NCI-H187 (cell line): Measurements from ENCODE around the gene VDR.
"Not testable (repeated sequence)": the region's sequence is repeated elsewhere in the genome, so short reads cannot be mapped to it uniquely, and the experiment has no call there.

Experiments used
- DNase-seq, 2 experiments: peaks; one replicate each; lab custom pipeline; 2025; lab: John Stamatoyannopoulos, UW

The VDR gene

DNA sequence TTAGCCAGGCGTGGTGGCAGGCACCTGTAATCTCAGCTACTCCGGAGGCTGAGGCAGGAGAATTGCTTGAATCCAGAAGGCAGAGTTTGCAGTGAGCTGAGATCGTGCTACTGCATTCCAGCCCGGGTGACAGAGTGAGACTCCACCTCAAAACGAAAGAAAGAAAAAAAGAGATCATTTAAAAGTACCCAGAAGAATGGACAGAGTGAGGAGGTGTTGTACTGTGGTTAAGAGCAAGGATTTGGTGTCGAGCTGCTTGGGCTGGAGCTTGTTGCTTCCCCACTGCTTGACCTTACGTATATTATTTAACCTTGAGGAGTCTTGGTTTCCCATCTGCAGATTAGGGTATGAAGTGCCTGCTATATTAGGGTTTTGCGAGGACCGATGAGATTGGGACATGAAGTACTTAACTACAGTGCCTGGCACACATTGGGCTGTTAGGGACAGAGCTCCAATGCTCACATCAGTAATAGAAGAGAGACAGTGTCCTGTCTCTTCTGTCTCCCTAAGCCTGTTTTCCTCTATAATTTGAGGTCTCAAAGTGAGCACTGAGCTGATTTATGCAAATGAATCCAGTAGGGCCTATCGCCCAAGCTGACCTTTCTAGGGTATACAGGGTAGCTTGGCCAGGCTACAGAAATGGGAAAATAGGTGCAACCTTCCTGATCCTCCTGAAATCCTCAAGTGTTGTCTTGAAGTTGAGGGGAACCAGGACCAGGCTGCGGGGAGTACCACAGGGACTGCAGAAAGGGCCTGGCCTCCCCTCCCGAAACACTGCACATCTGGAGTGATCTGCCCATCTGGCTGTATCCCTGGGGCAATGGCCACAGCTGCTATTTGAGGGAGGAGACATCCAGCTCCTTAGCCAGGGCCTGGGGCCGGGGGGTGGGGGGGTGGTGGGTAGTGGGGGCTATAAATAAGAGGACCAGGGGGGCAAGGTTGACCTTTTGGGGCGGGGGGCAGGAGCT lies 76.5 kb downstream of the VDR start:
- DNase-seq: no peak

DNA sequence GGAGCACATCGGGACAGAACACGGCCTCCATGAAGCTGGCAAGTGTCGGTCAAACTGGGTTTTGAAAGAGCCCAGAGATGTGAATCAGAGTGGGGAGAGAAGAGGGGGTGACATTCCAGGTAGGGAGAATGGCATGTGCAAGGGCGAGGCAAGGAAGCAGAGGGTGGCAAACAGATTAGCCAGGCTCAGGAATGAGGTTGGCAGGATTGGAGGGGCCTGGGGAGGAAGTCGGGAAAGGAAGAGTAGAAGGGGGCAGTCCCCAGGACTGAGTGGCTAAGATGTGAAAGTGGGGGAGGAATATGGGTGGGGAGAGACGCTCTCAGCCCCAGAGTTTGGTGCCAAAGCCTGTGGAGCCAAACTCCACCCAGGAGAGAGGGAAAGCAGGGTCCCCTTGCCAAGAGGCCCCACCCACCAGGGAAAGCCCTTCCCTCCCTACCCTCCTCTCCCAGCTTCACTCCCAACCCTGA lies 79.6 kb downstream of the VDR start:
- DNase-seq: no peak

DNA sequence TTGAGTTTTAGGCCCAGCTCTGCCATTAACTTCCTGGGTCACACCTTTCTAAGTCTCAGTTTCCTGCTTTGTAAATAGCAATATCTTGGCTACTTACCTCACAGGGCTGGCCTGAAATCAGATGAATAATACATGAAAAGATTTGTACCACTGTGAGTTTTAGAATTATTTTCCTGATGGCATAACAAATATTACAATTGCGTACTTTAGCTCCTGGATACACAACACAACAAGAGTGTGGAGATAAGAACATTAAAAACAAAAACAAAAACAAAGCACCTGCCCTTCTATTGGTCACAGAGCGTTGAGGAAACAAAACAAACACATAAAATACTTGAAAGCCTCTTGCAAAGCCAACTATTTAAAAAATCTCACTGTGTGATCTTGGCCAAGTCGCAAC lies 80.2 kb downstream of the VDR start:
- no peak for DNase-seq

DNA sequence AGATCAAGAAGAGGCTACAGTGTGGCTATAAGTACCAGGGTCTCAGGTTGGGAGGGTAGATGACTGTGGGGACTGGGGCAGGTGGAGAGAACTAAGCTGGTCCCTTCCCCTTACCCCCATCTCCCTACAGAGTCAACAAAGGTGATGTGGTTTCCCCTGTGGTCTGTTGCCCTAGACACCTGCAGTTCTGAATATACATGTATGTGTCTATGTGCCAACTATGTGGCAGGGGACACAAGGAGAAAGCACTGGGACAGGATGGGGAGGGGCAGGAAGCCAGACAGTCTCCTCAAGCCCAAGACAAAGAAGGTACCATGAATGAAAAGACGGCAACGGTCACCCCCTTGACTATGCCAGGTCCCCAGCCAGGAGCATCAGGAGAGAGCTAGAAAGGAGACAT lies 80.6 kb downstream of the VDR start:
- no peak for DNase-seq

DNA sequence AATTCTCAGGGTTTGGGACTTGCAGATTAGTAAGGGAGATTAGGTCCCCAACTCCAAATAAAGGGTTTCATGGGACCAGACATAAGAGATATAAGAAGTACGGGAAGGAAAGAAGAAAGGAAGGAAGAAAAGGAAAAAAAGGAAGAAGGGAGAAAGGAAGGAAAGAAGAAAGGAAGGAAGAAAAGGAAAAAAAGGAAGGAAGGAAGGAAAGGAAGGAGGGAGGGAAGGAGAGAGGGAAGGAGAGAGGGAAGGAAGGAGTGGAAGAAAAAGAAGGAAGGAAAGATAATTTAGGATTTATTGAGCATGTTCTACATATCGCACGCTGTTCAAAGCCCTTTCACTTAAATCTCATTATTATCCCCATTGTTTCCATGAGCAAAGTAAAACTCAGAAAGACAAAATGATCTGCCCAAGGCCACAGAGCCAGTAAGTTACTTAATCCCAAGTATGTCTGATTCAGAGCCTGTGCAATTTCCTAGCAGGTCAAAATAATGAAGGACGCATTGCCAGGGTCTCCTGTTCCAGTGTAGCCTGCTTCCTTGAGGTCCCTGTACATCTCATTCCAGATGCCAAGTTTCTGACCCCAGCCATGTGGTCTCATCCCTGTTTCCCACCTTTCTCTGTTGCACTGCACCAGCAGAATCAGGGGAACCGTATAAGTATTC lies 81.2 kb downstream of the VDR start:
- DNase-seq: no peak

DNA sequence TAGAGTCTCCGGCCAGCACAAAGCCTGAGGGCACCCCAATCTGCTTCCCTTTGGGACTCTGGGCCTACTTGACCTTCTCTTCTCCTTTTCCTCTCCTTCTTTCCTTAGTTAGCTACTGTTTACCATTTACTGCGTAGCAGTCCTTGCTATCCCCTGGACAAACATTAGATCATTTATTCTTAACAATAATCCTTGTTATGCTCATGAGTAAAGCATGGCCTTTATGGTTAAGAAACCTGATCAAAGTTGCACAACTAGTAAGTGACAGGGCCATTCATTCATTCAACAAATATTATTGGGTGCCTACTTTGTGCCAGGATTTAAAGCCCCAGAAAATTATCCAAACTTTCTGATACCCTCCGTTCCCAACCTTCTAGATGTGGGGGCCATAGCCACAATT lies 81.9 kb downstream of the VDR start:
- no peak for DNase-seq

DNA sequence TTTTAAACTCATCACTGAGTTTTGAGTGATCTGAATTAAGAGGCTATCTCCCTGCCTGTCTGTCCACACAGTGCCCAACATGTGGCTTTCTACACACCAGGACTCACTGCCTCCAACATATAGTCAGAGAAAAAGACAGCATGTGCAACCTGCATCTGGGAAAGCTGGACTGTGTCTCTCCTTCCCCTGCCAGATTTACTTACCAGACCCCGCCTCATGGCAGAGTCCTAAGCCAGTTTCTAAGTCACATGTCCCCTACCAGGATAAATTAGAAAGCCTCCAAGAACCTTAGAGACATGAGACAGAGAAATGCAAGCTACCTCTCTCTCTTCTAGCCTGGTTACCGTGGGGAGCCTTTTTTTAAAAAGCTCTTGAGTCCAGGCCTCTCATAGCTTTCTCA lies 82.4 kb downstream of the VDR start:
- DNase-seq: no peak

DNA sequence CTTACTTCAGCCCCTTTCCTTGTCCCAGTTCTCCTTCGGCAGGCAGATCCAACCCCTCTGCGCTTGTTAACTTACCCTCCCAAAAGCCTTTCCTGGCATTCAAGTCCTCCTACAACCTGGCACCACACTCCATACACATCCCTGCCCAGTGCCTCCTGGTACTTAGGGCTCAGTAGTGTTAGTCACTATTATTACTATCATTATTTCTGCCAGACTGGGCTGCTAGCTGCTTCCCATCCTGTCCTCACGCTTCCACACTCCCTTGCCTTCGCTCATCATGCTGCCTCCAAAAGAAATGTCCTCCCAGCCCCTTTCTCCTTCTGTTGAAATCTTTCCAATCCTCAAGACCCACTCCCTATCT lies 83.5 kb downstream of the VDR start:
- DNase-seq: no peak

DNA sequence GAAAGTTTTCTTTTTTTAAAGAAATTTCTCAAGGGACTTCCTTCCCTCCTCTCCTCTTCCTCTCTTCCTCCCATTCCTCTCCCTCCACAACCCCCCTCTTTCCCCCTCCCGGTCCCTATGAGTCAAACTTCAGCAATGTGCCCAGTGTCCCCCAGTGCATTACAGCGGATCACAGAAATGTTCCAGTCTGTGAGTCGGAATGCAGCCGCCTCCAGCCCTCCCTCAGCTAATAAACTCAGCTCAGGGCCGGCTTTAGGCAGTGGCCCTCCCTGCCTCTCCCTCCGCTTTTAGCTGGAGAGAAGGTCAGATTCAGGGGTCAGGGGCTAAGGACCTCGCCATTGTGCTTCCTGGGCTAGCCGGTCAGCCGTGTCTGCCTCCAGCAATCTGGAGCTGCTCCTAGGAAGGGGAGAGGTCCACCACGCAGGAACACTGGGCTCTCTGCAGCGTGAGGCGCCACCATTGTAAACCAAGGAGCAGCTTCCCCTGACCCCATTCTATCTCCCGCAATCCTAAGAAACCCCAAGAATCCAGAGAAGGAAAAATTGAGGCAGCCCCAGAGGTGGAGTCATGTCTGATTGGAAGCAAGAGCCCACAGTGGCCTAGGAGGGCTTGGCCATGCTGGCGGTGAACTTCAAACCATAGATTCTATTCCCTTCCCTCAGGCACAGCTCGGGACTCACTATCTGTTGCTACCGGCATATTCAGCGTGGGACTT lies 84.0 kb downstream of the VDR start:
- no peak for DNase-seq

DNA sequence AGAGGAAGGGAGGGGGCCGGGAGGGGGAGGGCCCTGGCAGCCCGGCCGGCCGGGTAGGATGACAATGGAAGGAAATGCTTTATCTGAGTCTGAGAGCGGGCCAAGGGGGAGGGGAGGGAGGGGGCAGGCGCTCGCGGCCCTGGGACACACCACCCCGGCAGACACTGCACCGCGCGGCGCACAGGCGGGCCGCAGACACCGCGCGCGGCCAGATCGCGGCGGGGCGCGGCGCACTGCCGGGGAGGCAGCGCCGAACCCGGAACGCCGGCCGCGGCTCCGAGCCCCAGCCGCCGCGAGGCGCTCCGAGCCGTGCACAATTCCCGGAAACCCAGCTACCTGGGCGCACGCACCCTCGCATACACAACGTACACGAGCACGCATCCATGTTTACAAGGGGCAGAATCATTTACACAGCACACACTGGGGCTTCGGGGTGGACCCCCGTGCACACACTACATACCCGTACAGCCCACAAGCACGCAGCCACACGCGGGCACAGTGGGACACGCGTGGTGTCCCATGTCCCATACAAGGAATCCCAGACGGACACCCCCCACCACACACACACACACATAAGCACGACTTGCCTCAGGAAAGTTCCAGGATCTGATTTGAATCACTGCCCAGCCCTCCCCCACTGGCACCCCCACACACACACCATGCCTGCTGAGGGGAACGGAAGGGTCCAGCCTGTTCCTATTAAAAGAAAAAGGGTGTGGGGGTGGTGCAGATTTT lies 84.7 kb downstream of the VDR start, which contains the start of gene HDAC7:
TSS of gene HDAC7 (minus strand) at position 8 of the 735 bp plus-strand sequence. CDS start 118 bp downstream, outside the sequence.
- DNase-seq: peak in 1 of 2 experiments; percentile 32

DNA sequence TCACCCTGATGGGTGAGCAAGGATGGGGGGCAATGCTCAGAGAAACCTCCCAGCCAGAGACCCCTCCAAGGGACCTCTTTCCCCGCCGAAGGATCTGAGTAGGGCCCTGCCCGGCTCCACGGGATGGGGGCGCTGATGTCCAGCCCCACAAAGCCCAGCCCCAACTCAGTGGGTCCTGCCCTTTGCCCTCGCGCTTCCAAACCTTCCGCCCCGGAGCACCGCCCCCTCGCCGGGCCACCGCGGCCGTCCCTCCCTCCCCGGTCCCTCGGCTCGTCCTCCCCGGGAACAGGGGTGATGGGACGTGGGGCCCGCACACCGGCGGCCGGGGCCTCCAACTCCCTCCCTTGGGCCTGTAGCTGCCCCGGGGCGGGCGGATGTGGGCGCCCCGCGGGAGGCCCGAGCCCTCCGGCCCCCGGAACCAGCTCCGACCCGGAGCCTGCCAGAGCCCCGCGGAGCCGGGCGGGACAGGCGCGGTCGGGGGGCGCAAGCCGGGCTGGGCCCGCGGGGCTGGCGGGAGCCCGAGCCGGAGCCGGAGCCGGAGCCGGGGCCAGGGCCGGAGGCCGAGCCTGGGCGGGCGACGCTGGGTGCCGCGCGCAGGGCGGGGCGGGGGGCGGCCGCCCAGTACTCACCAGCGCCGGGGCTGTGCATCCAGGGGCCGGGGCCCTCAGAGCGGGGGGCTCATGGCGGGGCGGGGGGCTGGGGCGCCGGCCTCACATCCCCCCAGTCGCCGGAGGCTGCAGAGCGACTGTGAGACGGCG lies 85.5 kb downstream of the VDR start:
- no peak for DNase-seq

DNA sequence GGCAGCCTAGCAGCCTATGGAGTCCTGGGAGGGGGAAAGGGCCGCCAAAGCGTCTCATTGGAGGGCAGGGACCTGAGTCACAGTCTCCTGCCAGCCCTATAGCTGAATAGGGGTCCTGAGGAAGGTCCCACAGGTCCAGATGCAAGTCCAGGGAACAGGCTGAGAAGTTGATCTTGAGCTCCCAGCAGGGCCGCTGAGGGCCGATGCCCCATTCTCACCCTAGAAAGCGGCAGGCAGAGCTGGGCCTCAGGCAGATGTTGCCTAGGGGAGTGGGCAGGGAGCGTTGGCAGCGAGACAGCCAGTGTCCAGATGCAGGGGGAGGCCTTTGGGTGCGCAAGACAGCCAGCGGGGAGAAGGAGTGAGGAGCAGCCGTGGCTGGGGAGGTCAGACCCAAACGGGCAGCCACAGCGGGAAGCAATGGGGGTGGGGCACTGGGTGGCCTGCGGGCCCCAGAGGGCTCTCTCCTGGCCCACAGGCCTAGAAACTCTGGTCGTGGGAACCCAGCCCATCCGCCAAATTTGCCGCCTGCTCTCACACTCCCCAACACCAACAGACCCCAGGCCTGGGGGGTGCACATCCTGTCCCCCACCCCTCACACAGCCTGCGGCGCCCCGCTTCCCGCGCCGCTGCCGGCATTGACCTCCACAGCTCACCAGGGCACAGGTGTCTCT lies 86.2 kb downstream of the VDR start:
- DNase-seq: no peak

DNA sequence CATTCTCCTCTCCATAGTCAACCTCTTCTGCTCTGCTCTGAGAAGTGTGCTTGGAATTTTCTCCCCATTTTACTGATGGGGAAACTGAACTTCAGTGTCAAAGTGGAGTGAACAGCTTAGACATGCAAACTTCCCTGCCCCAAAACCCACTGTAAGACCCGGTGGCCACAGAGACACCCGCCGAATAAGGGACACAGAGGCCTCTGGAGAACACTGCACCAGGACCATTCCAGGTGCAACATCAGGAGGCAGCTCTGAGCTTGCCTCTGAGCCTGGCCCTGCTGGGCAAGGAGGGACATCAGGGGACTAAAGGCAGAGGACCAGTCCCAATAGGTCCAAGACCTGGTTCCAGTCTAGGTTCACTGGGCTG lies 86.8 kb downstream of the VDR start:
- DNase-seq: no peak

DNA sequence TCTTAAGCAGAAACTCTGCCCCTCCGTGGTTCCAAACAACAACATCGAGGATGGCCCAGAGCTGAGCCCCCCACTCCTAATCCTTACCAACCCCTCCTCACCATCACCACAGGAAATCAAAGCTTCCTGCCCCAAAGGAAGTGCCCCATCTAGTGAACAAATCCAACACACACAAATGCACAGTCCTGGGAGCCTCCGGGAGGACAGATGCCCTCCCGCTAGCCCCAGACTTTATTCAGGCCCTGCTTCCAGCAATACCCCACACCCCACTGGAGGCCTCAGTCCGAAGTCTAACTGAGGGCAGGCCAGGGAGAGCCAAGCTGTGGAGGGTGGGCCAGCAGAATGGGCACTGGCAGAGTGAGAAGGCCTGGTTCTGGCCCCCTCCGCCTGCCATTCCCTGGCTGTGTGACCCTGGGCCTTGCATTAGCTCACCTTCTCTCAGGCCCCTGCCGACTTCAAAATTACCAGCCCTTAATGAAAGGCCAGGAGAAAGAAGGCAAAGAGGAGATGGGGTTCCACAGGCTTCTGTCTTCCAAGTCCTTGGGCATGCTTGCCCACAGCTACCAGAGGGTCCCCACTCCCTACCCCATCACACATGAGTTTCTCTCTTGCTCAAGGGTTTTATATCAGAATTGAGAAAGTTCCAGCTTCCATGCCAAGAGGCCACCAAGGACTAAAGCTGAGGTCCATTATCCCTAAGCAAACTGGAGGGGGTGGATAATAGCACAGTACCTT lies 87.4 kb downstream of the VDR start:
- DNase-seq: no peak

DNA sequence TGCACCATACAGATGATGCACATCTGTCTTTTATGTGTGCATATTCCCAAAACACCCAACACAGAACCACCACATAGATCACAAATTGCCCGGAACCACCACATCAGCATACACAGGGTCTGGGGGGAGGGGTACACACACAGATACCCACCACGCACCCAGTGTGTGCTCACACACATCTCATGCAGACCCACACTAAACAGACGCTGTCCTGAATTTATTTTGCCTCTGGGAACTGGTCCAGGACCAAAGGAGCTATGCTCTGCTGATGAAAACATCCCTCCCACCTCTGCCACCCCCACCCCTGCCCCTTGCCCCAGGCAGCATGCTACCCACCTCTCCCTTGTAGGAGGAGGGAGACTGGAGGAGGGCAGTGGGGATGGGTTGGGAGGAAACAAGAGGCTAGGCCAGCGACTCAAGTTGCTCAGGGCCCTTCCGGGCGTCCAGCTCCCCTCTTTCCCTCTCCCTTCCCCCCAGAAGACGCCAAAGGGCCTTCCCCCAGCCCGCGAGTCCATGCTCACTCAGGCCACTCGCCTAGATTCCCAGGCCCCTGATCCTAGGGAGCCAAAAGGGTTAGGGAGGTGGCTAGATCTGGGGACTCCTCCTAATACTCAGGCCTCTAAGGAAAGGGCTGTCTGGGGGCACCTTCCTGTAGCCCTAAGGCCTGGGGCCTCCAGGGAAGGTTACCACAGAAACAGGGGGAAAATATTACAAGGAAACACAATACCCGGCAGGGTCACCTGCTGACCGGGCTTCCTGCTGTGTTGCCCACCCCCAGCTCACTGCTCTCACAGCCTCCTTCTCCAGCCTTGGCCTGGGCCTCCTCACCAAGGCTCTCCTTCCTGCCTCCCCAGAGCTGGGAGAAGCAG lies 88.2 kb downstream of the VDR start:
- no peak for DNase-seq

DNA sequence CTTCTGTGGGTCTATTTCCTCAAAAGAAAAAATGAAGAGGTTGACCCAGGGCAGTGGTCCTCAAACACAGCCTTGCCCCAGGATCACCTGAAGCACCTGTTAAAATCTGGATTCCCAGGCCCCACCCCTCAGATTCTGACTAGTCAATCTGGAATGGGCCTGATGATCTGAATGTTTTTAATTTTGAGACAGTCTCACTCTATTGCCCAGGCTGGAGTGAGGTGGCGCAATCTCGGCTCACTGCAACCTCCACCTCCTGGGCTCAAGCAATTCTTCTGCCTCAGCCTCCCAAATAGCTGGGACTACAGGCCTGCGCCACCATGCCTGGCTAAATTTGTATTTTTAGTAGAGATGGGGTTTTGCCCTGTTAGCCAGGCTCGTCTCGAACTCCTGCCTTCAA lies 89.3 kb downstream of the VDR start:
- not testable (repeated sequence) for DNase-seq

DNA sequence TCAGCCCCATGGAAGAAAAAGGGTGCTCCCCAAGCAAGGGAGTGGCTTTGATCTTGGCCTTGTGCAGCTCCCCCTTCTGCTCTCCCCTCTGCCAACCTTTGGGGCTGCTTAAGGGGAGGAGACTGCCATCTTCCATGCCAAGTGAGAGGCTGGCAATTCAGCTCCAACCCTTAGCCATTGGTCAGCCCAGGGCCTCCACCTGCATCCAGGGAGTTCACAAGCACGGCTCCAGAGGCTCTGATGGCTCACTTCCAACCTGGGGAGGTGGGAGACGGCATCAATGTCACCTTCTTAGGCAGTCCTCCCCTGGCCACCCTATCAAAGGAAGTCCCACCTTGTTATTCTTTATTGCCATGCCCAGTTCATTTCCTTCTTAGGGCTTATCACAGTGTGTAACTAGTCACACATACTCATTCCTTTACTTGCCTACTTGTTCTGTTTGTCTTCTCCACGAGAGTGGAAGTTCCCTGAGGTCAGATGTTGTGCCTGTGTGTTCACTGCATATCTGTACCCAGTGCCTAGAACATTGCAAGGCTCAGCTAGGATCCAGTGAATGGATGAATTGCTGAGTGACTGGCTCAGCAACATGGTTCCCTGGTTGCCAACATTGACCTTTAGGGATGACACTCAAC lies 90.1 kb downstream of the VDR start:
- no peak for DNase-seq

DNA sequence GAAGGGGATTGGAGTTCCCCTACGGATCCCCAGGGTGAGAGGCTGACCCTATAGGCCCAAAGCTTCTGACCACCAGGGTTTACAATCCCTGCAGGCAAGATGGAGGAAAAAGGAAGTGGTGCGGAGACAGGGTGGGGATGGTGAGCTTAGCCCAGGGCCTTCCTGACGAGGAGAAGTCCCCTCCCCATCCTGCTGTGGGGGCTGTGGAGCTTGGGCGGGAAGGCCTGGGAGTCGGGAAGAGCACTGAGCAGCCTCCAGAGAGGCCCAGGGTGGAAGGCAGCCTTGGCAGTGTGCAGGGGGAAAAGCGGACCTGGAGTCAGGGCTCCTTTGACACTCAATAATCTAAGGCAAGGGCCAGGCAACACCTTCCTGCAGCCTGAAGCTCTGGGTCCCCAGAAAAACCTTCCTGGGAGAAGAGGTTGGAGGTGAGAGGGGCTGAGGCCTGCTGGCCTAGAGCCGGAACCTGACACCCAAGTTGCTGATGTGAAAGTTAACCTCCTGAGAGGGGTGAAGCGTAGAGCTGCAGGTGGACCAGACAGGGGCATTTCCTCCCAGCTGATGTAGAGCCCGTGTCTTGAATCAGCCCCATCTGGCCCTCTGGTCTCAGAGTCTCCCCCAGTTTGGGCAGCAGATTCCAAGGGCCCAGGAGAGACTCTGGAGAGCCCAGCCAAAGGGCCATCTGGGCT lies 91.1 kb downstream of the VDR start:
- no peak for DNase-seq
